Mesenchymal stem cell (in vitro differentiated cells and primary cell): ENCODE results near the gene LLGL2.

Experiments used
- DNase-seq: peaks from one replicate; pipeline ENCODE4 v3.0.0-alpha.2; 2013
- H2AFZ ChIP-seq: one replicate; pipeline ENCODE4 v1.6.1; 2013; ENCODE audit warnings: low read depth, mild to moderate bottlenecking, control low read depth, inconsistent platforms, low read length, moderate library complexity
- H2AK5ac ChIP-seq: 2 replicates; pipeline ENCODE4 v1.6.1; 2013; ENCODE audit warnings: low read length, moderate library complexity, mild to moderate bottlenecking, inconsistent platforms; ENCODE audit not compliant: severe bottlenecking
- H2BK120ac ChIP-seq: one replicate; pipeline ENCODE4 v1.6.1; 2013; ENCODE audit warnings: low read depth, mild to moderate bottlenecking, inconsistent platforms, low read length, moderate library complexity
- H2BK12ac ChIP-seq, 2 experiments: one replicate each; pipeline ENCODE4 v1.6.1; 2013; ENCODE audit warnings: inconsistent platforms in 2 of 2, low read length in 2 of 2, mild to moderate bottlenecking in 2 of 2, moderate library complexity in 2 of 2, control low read depth in 1 of 2
- H2BK15ac ChIP-seq: one replicate; pipeline ENCODE4 v1.6.1; 2013; ENCODE audit warnings: mild to moderate bottlenecking, low read depth, inconsistent platforms; ENCODE audit not compliant: poor library complexity, severe bottlenecking
- H2BK5ac ChIP-seq: 2 replicates; pipeline ENCODE4 v1.6.1; 2013; ENCODE audit warnings: low read depth, mild to moderate bottlenecking, low read length, control low read depth, inconsistent platforms; ENCODE audit not compliant: poor library complexity, severe bottlenecking
- H3K14ac ChIP-seq, 2 experiments: one replicate each; pipeline ENCODE4 v1.6.1; 2013; ENCODE audit warnings: inconsistent platforms in 2 of 2, low read length in 2 of 2, control low read depth in 1 of 2, mild to moderate bottlenecking in 1 of 2, moderate library complexity in 1 of 2
- H3K18ac ChIP-seq, 2 experiments: one replicate each; pipeline ENCODE4 v1.6.1; 2013; ENCODE audit warnings: inconsistent platforms in 2 of 2, low read length in 2 of 2, control low read depth in 1 of 2, low read depth in 1 of 2, mild to moderate bottlenecking in 1 of 2
- H3K23ac ChIP-seq, 2 experiments: one replicate each; pipeline ENCODE4 v1.6.1; 2013; ENCODE audit warnings: inconsistent platforms in 2 of 2, low read length in 2 of 2, mild to moderate bottlenecking in 2 of 2, moderate library complexity in 2 of 2, control low read depth in 1 of 2
- H3K27ac ChIP-seq: 2 replicates; pipeline ENCODE4 v1.5.1; 2013; ENCODE audit warnings: mild to moderate bottlenecking, moderate library complexity, low read length, control low read depth, inconsistent platforms; ENCODE audit not compliant: poor library complexity, severe bottlenecking
- H3K27me3 ChIP-seq, 2 experiments: 2 replicates each; pipeline versions ENCODE4 v1.6.1 to v1.7.0; 2013; ENCODE audit warnings: low read length in 2 of 2, mild to moderate bottlenecking in 2 of 2, moderate library complexity in 2 of 2, control low read depth in 1 of 2, inconsistent platforms in 1 of 2; ENCODE audit not compliant: control insufficient read depth in 1 of 2, insufficient read depth in 1 of 2
- H3K36me3 ChIP-seq, 2 experiments: 2 replicates each; pipeline versions ENCODE4 v1.6.1 to v1.7.0; 2013; ENCODE audit warnings: low read length in 2 of 2, control low read depth in 1 of 2, inconsistent platforms in 1 of 2, low read depth in 1 of 2, mild to moderate bottlenecking in 1 of 2; ENCODE audit not compliant: insufficient read depth in 2 of 2, control insufficient read depth in 1 of 2
- H3K4ac ChIP-seq, 2 experiments: one replicate each; pipeline ENCODE4 v1.6.1; 2013; ENCODE audit warnings: inconsistent platforms in 2 of 2, low read length in 2 of 2, mild to moderate bottlenecking in 2 of 2, moderate library complexity in 2 of 2, control low read depth in 1 of 2, low read depth in 1 of 2
- H3K4me1 ChIP-seq: 2 replicates; pipeline ENCODE4 v1.6.1; 2013; ENCODE audit warnings: low read depth, low read length, control low read depth; ENCODE audit not compliant: control insufficient read depth, insufficient read depth
- H3K4me2 ChIP-seq: 2 replicates; pipeline ENCODE4 v1.6.1; 2013; ENCODE audit warnings: low read length, mild to moderate bottlenecking, inconsistent platforms; ENCODE audit not compliant: poor library complexity, severe bottlenecking
- H3K4me3 ChIP-seq, 2 experiments: 2 replicates each; pipeline versions ENCODE4 v1.5.1 to v1.7.0; 2013; ENCODE audit warnings: low read length in 2 of 2, mild to moderate bottlenecking in 2 of 2, control low read depth in 1 of 2, low read depth in 1 of 2; ENCODE audit not compliant: insufficient read depth in 1 of 2
- H3K79me1 ChIP-seq: replicated peaks from 2 replicates; pipeline ENCODE4 v1.6.1; 2013; ENCODE audit warnings: mild to moderate bottlenecking, control low read depth, low read length, inconsistent platforms; ENCODE audit not compliant: poor library complexity, severe bottlenecking
- H3K9ac ChIP-seq: 2 replicates; pipeline ENCODE4 v1.7.0; 2013; ENCODE audit warnings: mild to moderate bottlenecking, low read length, moderate library complexity
- H3K9me3 ChIP-seq: 2 replicates; pipeline ENCODE4 v1.7.0; 2013; ENCODE audit warnings: mild to moderate bottlenecking, low read length; ENCODE audit not compliant: control insufficient read depth
- H4K8ac ChIP-seq: one replicate; pipeline ENCODE4 v1.6.1; 2013; ENCODE audit warnings: inconsistent platforms, mild to moderate bottlenecking, low read length, moderate library complexity
- H4K91ac ChIP-seq: one replicate; pipeline ENCODE4 v1.6.1; 2013; ENCODE audit warnings: mild to moderate bottlenecking, low read length, inconsistent platforms
- WGBS: methylation state at CpG from one replicate; pipeline ENCODE4 v1.1.7; 2013; ENCODE audit warnings: mixed read lengths; 5-methylcytosine and 5-hydroxymethylcytosine counted together

LLGL2 gene

GRCh38 chr17:75499313-75500022 is 26.0 kb upstream of the LLGL2 start:
- H3K23ac ChIP-seq: no peak overlapping the region
- no peak overlapping the region for H2BK5ac ChIP-seq
- no peak overlapping the region for H3K4ac ChIP-seq
- no peak overlapping the region for H4K91ac ChIP-seq
- H3K4me2 ChIP-seq: no peak overlapping the region
- no peaks in the 10 kb centered on the region for H3K27me3 ChIP-seq
- H3K14ac ChIP-seq: no peak overlapping the region
- no peak overlapping the region for H2AFZ ChIP-seq
- no peak overlapping the region for H3K4me3 ChIP-seq
- H3K27ac ChIP-seq: no peak overlapping the region
- no peak overlapping the region for H2AK5ac ChIP-seq
- no peak overlapping the region for H2BK12ac ChIP-seq
- no peak for DNase-seq
- no peak overlapping the region for H4K8ac ChIP-seq
- 92% methylated on average over 16 of the region's 16 CpGs for WGBS
- H2BK15ac ChIP-seq: no peak overlapping the region
- H3K9me3 ChIP-seq: no peaks in the 10 kb centered on the region
- H3K4me1 ChIP-seq: peaks cover 7% of the 10 kb centered on the region
- no peak overlapping the region for H2BK120ac ChIP-seq
- no peak overlapping the region for H3K18ac ChIP-seq
- peaks cover 58 to 97% of the 10 kb centered on the region in 2 experiments for H3K36me3 ChIP-seq
- H3K79me1 ChIP-seq: no peaks in the 10 kb centered on the region
- no peak overlapping the region for H3K9ac ChIP-seq

GRCh38 chr17:75500419-75501216 is 24.9 kb upstream of the LLGL2 start:
- Histone ChIP-seq H3K9ac (no peak overlapping the region), H2BK120ac (no peak overlapping the region), H3K4me1 (peaks cover 9% of the 10 kb centered on the region), H3K4me2 (no peak overlapping the region), H3K4me3 (no peak overlapping the region), H3K18ac (no peak overlapping the region), H2BK12ac (no peak overlapping the region), H3K79me1 (no peaks in the 10 kb centered on the region), H3K4ac (no peak overlapping the region), H2AK5ac (no peak overlapping the region), H4K91ac (no peak overlapping the region), H3K23ac (no peak overlapping the region), H2AFZ (no peak overlapping the region), H3K9me3 (no peaks in the 10 kb centered on the region), H2BK15ac (no peak overlapping the region), H3K14ac (no peak overlapping the region), H3K36me3 (peaks cover 57 to 97% of the 10 kb centered on the region in 2 experiments), H4K8ac (no peak overlapping the region), H3K27me3 (no peaks in the 10 kb centered on the region), H2BK5ac (no peak overlapping the region), H3K27ac (no peak overlapping the region)
- no peak for DNase-seq
- 96% methylated on average over 16 of the region's 17 CpGs for WGBS

GRCh38 chr17:75501378-75502071 is 24.0 kb upstream of the LLGL2 start:
- Histone ChIP-seq H4K8ac (peak overlapping the region; percentile 12), H2BK12ac (no peak overlapping the region), H3K36me3 (peaks cover 56 to 97% of the 10 kb centered on the region in 2 experiments), H3K27ac (no peak overlapping the region), H3K14ac (no peak overlapping the region), H4K91ac (no peak overlapping the region), H2BK15ac (no peak overlapping the region), H3K9me3 (no peaks in the 10 kb centered on the region), H3K9ac (no peak overlapping the region), H2AFZ (no peak overlapping the region), H3K18ac (no peak overlapping the region), H3K4me1 (peaks cover 9% of the 10 kb centered on the region), H3K4me2 (no peak overlapping the region), H3K79me1 (no peaks in the 10 kb centered on the region), H3K23ac (no peak overlapping the region), H2BK5ac (no peak overlapping the region), H3K4me3 (no peak overlapping the region), H2BK120ac (no peak overlapping the region), H3K27me3 (no peaks in the 10 kb centered on the region), H2AK5ac (no peak overlapping the region), H3K4ac (no peak overlapping the region)
- no peak for DNase-seq
- WGBS: 95% methylated on average over 21 of the region's 21 CpGs
